ENCODE data around the gene MREG. TPM values are rescaled to one million over a fixed set of nuclear protein-coding genes. Genes with fewer than 3 reads are reported as not detected.

Gene MREG, protein sequence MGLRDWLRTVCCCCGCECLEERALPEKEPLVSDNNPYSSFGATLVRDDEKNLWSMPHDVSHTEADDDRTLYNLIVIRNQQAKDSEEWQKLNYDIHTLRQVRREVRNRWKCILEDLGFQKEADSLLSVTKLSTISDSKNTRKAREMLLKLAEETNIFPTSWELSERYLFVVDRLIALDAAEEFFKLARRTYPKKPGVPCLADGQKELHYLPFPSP
- total RNA-seq (2022; extraction: Qiagen RNA extraction; ENCODE audit: low read depth): 5.3 to 6.8 TPM (median 5.7 TPM) in 5 replicates

DNA sequence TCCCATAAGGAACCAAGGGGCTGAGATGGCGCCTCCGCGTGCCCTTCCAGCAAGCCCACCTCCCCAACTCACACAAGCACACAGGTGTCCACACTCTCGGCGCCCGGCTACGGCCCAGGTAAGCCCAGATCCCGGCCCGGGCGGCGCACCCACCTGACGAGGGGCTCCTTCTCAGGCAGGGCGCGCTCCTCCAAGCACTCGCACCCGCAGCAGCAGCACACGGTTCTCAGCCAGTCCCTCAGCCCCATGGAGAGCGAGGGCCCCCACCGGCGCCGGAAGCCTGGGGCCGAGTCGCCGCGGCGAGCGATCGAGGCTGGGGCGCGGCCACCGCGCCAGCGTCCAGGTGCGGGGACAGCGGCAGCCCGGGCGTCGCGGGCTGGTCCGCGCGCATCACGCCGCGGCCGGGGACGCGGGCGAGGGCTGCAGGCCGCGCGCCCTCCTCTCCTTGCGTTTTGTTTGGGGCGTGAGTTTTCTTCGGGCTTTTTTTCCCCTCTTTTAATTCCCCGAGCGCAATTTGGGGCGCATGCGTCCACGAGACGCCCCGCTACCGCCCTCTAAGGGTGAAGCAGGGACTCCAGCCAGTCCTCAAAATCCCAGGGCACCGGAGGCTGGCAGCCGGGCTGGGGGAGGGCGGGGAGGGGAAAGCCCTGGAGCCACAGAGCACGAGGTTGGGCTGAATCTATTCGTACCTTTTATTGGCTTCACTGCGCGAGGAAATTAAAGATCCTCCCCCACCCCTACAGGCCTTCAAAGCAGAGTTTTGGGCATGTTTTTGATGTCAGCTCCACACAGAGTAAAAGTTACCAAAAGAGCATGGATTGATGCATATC is at the start of gene MREG:
Gene MREG (minus strand): TSS at position 472 of the 830 bp plus-strand sequence. CDS start 224 bp downstream, at position 248.

Other genes starting within 250 kb of the MREG start
- 14.7 to 16.2 TPM (median 15.7 TPM) in 5 replicates for gene PECR, start 68.3 kb upstream of the MREG start, total RNA-seq (2022; extraction: Qiagen RNA extraction; ENCODE audit: low read depth)
- 0.32 to 0.47 TPM (median 0.38 TPM) in 5 replicates for gene TMEM169, start 68.4 kb upstream of the MREG start, total RNA-seq (2022; extraction: Qiagen RNA extraction; ENCODE audit: low read depth)
- gene XRCC5, start 95.8 kb upstream of the MREG start, total RNA-seq (2022; extraction: Qiagen RNA extraction; ENCODE audit: low read depth): 166 to 226 TPM (median 187 TPM) in 5 replicates

Data from A549 treated with RU486 at 1 μM for 4 hours (cell line).